Activated naive CD8-positive, alpha-beta T cell treated with anti-CD3 and anti-CD28 coated beads, Interleukin-2, amount 10 ng/mL, durations not matched to agents 7 days and 5 days (primary cell): ENCODE results near the gene DECR2. TPM values are rescaled to one million over a fixed set of nuclear protein-coding genes. Genes with fewer than 3 reads are reported as not detected.

ENCODE experiments used
- ATAC-seq: fragments of 150-1000 bp; cut with Tn5 transposase; one replicate; pipeline ENCODE4 v1.10.0; 2021; ENCODE audit warnings: low read depth, moderate library complexity
- POLR2A ChIA-PET: fragments of 350-600 bp; sonication (Branson Sonifier 250); formaldehyde crosslinking; loops from one replicate; lab custom pipeline; 2021; ENCODE audit warnings: antibody characterized with exemption; lab: Charles Lee
- DNase-seq: peaks from one replicate; pipeline ENCODE4 v3.0.0; 2021
- H3K27ac Mint-ChIP-seq: one replicate; pipeline ENCODE4 v1.8.0; 2022; ENCODE audit warnings: mild to moderate bottlenecking, mixed read lengths
- H3K27me3 Mint-ChIP-seq: one replicate; pipeline ENCODE4 v1.8.0; 2022; ENCODE audit warnings: mild to moderate bottlenecking, moderate library complexity, mixed read lengths
- H3K36me3 Mint-ChIP-seq: one replicate; pipeline ENCODE4 v1.8.0; 2021; ENCODE audit warnings: mild to moderate bottlenecking, mixed read lengths
- H3K4me1 Mint-ChIP-seq: one replicate; pipeline ENCODE4 v1.8.0; 2021; ENCODE audit warnings: mixed read lengths
- H3K4me3 Mint-ChIP-seq: one replicate; pipeline ENCODE4 v1.8.0; 2022; ENCODE audit warnings: mild to moderate bottlenecking, moderate library complexity, mixed read lengths
- H3K9me3 Mint-ChIP-seq: one replicate; pipeline ENCODE4 v1.8.0; 2021; ENCODE audit warnings: mixed read lengths
- total RNA-seq, 2 experiments: library from RNA; stranded (reverse); gene quantifications; one replicate each; pipeline ENCODE4 v1.2.3, GENCODE V29; 2021

DECR2 gene
- total RNA-seq, 2 experiments from 2014 or later = 5.6 to 7.9 TPM

DNA sequence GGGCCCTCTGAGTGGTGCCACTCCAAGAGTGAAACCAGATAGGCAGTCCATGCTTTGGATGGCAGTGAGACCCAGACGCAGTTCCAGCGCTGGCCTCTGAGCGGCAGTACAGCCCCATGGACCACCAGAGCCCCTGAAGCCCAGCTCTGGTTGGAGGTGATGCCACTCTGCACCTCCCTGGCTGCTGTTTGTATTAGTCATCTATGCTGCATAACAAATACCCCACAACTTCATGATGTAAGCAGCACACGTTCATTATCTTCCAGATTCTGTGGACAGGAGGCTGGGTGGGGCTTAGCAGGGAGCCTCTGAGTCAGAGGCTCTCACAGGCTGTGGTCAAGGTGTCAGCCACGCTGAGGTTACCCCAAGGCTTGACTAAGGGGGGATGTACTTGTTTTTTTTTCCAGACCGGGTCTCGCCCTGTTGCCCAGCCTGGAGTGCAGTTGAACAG, 9.8 kb upstream of the DECR2 start:
- Mint-ChIP-seq H3K36me3 (no peaks in the 10 kb centered on the region), H3K27ac (peak overlapping the region; percentile 48), H3K27me3 (peaks cover 15% of the 10 kb centered on the region), H3K4me3 (no peak overlapping the region), H3K9me3 (peaks cover 2% of the 10 kb centered on the region), H3K4me1 (peaks cover 10% of the 10 kb centered on the region)
- peak; percentile 78 for ATAC-seq
- peak; percentile 70 for DNase-seq
- POLR2A ChIA-PET = interaction anchor here (0.7 to 1.0 kb wide), 2 partner anchors 9 to 1029 kb away, joined by 3 read pairs; partner anchors contain the start of gene UQCC4

DNA sequence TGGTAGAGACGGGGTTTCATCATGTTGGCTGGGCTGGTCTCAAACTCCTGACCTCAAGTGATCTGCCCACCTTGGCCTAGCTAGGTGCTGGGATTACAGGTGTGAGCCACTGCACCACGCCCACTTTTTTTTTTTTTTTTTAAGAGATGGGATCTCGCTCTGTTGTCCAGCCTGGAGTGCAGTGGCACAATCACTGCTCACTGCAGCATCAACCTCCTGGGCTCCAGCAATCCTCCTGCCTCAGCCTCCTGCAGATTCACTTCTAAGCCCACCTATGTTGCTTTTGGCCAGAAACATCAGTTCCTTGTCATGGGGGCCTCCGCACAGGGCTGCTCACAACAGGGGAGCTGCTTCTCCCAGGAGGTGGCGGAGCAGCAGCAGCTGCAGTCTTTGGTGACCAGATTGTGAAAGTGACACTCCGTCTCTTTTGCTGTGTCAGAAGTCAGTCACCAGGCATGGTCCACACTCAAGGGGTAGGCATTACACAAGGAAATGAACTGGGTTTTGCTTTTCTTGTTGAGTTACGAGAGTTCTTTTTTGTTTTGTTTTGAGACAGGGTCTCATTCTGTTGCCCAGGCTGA, 9.1 kb upstream of the DECR2 start:
- ATAC-seq = no peak
- Mint-ChIP-seq H3K4me3 (no peak overlapping the region), H3K36me3 (no peaks in the 10 kb centered on the region), H3K9me3 (peaks cover 2% of the 10 kb centered on the region), H3K4me1 (peaks cover 10% of the 10 kb centered on the region), H3K27me3 (peaks cover 15% of the 10 kb centered on the region), H3K27ac (peak overlapping the region; percentile 48)
- POLR2A ChIA-PET = interaction anchor here (0.7 to 1.0 kb wide), 2 partner anchors 10 to 1028 kb away, joined by 3 read pairs; partner anchors contain the start of gene UQCC4
- DNase-seq = no peak

DNA sequence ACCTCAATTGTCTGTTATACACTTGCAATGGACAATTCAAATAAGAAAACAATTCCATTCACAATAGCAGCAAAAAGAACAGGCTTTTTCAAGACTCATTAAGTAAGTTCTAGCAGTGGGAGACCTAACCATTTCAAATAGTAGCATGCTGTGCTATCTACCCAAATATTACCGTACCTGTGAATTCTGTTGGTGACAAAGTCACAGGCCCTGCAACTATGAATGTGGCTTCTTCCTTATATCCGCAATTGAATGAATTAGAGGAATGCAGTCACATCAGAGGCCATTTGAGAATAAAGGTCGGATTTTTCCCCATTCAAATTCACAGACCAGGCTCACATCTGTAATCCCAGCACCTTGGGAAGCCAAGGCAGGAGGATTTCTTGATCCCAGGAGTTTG, 5.5 kb upstream of the DECR2 start:
- ATAC-seq (no peak), DNase-seq (no peak)
- no peaks in the 10 kb centered on the region for H3K36me3 Mint-ChIP-seq
- peak overlapping the region; percentile 35 for H3K4me3 Mint-ChIP-seq
- H3K27me3 Mint-ChIP-seq = peaks cover 29% of the 10 kb centered on the region
- peaks cover 16% of the 10 kb centered on the region for H3K4me1 Mint-ChIP-seq
- H3K9me3 Mint-ChIP-seq = no peaks in the 10 kb centered on the region
- POLR2A ChIA-PET = no interaction called here
- H3K27ac Mint-ChIP-seq = no peak overlapping the region

DNA sequence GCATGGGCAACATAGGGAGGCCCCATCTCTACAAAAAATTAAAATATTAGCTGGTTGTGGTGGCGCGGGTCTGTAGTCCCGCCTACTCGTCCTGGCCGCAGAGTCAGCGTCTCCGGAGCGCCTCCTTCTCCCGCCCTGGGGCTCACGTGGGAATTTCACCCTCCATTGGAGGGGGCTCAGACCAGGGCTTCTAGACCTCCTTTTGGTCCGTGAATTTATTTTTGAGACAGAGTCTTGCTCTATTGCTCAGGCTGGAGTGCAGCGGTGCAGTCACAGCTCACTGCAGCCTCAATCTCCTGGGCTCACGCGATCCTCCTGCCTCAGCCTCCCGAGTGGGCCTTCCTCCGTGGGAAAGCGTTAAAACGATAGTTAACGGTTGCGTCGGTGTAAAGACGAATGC, 5.1 kb upstream of the DECR2 start:
- Mint-ChIP-seq H3K9me3 (no peaks in the 10 kb centered on the region), H3K4me3 (peak overlapping the region; percentile 73), H3K36me3 (no peaks in the 10 kb centered on the region), H3K4me1 (peaks cover 16% of the 10 kb centered on the region), H3K27me3 (peaks cover 29% of the 10 kb centered on the region), H3K27ac (peak overlapping the region; percentile 68)
- ATAC-seq = no peak
- DNase-seq = no peak
- POLR2A ChIA-PET = no interaction called here

DNA sequence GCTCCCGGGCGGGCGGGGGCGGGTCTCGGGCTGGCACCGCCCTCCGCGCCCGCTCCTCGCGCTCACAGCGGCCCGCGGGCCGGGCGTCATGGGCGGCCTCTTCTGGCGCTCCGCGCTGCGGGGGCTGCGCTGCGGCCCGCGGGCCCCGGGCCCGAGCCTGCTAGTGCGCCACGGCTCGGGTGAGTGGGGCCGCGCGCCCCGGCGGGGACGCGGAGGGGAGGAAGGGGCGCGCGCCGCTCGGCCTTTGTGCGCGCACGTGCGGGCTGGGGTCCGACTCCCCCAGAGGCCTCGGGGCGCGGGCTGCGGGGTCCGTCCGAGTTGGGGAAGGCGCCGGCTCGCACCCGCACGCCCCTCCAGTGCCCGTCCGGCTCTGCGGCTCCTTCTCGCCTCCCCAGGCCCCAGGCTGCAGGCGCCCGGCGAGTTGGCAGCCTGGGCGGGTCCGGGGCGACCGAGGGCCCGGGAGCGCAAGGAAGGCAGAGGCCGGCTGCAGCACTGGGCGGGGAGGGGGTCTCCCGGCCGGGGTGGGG, 4.5 kb upstream of the DECR2 start, which contains the start of gene NME4:
Gene NME4, plus strand, starts transcription at position 65 of the 527 bp plus-strand sequence. Its CDS starts 24 bp downstream, at position 89.
- DNase-seq (peak; percentile 45), ATAC-seq (no peak)
- Mint-ChIP-seq H3K4me1 (peaks cover 12% of the 10 kb centered on the region), H3K27me3 (peaks cover 29% of the 10 kb centered on the region), H3K4me3 (peak within 1 kb of the TSS; percentile 73), H3K36me3 (no peaks in the 10 kb centered on the region), H3K9me3 (no peaks in the 10 kb centered on the region), H3K27ac (peak within 1 kb of the TSS; percentile 68)
- POLR2A ChIA-PET = no interaction called here

DNA sequence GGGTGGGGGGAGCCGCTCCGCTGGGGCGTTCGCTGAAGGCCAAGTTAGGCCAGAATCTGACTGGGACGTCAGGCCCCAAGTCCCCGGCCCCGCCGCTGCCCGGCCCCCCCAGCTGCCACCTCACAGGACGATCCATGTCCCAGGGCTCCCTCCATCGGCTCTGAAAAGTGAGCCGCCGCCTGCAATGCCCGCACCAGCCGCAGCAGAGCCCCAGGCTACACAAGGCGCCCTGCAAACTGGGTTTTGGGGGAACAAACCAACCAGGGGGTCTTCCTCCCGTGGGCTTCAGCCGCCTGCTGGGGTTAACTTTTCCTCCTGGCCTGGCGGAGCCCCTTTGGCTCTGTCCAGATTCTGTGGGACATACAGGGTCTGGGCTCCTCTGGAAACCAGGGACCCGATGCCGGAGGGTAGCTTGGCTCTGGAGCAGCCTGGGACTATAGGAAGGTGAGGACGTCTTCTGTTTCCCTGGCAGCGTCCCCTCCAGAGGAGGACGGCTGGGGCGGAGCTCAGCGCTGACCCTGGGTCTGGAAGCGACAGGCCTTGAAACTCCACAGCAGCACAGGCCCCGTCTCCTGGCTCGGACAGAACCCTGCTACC, 3.9 kb upstream of the DECR2 start:
- H3K4me3 Mint-ChIP-seq = peak overlapping the region; percentile 32
- H3K9me3 Mint-ChIP-seq = no peaks in the 10 kb centered on the region
- peak; percentile 44 for DNase-seq
- peaks cover 10% of the 10 kb centered on the region for H3K4me1 Mint-ChIP-seq
- ATAC-seq = no peak
- no peak overlapping the region for H3K27ac Mint-ChIP-seq
- POLR2A ChIA-PET = no interaction called here
- H3K27me3 Mint-ChIP-seq = peaks cover 29% of the 10 kb centered on the region
- no peaks in the 10 kb centered on the region for H3K36me3 Mint-ChIP-seq

DNA sequence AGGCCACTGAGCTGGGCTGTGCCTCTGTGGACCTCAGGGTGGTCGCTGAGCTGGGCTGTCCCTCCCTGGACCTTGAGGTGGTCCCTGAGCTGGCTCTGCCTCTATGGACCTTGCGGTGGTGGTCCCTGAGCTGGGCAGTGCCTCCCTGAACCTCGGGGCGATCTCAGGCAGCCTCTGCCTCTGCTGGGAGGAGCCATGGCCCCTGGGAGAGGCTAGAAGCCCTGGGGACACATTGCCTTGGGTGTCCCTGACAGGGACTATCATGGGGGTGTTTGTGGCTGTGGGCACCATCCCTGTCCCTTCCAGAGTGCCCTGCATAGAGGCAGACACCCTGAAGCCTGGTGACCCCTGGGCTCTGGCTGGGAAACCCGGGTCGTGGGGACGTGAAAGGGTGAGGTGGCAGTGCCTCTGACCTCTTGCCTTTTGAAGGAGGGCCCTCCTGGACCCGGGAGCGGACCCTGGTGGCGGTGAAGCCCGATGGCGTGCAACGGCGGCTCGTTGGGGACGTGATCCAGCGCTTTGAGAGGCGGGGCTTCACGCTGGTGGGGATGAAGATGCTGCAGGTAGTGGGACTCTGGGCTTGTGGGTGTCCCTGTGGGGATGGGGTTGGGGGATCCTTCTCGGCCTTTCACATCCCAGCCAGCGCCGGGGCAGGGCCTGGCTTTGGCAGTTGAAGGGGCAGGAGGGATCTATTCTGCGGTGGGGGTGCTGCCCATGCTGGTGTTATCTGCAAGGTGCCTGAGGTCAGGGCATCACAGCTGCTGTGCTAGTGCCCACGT, 2.9 kb upstream of the DECR2 start:
- Mint-ChIP-seq H3K4me1 (peaks cover 10% of the 10 kb centered on the region), H3K27ac (no peak overlapping the region), H3K36me3 (no peaks in the 10 kb centered on the region), H3K27me3 (peaks cover 29% of the 10 kb centered on the region), H3K4me3 (no peak overlapping the region), H3K9me3 (no peaks in the 10 kb centered on the region)
- peak; percentile 32 for DNase-seq
- POLR2A ChIA-PET = no interaction called here
- ATAC-seq = no peak

DNA sequence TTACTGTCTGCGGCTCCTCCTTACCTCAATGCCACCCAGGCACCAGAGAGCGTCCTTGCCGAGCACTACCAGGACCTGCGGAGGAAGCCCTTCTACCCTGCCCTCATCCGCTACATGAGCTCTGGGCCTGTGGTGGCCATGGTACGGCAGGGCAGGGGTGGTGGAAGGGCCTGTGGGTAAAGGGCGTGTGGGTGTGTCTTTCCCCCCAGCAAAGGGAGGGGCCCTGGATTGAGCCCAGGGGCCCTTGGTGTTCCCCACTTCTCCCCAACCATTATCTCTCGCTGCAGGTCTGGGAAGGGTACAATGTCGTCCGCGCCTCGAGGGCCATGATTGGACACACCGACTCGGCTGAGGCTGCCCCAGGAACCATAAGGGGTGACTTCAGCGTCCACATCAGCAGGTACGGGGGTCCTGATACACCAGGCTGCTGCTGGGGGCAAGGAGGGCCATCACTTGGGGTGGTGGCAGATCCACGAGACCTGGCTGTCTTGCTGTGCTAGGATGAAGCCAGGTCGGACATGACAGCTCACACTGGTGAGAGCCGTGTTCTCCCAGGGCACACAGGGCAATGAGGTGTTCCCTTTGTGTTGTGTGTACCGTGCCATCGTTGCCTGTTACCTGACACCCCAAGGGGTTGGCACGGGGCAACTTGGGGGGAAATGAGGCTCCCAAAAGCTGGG, 2.2 kb upstream of the DECR2 start:
- Mint-ChIP-seq H3K27ac (no peak overlapping the region), H3K4me3 (no peak overlapping the region), H3K9me3 (no peaks in the 10 kb centered on the region), H3K27me3 (peaks cover 29% of the 10 kb centered on the region), H3K4me1 (peaks cover 10% of the 10 kb centered on the region), H3K36me3 (no peaks in the 10 kb centered on the region)
- ATAC-seq (no peak), DNase-seq (no peak)
- POLR2A ChIA-PET = interaction anchor here (1.2 kb wide), 1 partner anchor 171 kb away, joined by 3 read pairs; no protein-coding TSS in a partner anchor

DNA sequence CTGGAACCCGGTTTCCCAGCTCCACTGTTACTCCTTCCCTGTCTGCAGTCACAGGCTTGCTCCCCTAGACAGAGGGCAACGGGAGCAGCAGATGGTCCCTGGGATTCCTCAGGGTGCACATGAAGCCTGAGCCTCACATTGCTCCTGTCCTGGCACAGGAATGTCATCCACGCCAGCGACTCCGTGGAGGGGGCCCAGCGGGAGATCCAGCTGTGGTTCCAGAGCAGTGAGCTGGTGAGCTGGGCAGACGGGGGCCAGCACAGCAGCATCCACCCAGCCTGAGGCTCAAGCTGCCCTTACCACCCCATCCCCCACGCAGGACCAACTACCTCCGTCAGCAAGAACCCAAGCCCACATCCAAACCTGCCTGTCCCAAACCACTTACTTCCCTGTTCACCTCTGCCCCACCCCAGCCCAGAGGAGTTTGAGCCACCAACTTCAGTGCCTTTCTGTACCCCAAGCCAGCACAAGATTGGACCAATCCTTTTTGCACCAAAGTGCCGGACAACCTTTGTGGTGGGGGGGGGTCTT, 1.6 kb upstream of the DECR2 start:
- H3K4me1 Mint-ChIP-seq = peaks cover 10% of the 10 kb centered on the region
- H3K36me3 Mint-ChIP-seq = no peaks in the 10 kb centered on the region
- no peaks in the 10 kb centered on the region for H3K9me3 Mint-ChIP-seq
- H3K4me3 Mint-ChIP-seq = peak overlapping the region; percentile 89
- DNase-seq = peak; percentile 36
- H3K27me3 Mint-ChIP-seq = peaks cover 27% of the 10 kb centered on the region
- H3K27ac Mint-ChIP-seq = peak overlapping the region; percentile 21
- POLR2A ChIA-PET = interaction anchor here (1.2 to 2.4 kb wide), 4 partner anchors 17 to 319 kb away, joined by 3 to 14 read pairs (median 8); partner anchors contain the start of genes PGAP6 and RAB11FIP3
- ATAC-seq = no peak

DNA sequence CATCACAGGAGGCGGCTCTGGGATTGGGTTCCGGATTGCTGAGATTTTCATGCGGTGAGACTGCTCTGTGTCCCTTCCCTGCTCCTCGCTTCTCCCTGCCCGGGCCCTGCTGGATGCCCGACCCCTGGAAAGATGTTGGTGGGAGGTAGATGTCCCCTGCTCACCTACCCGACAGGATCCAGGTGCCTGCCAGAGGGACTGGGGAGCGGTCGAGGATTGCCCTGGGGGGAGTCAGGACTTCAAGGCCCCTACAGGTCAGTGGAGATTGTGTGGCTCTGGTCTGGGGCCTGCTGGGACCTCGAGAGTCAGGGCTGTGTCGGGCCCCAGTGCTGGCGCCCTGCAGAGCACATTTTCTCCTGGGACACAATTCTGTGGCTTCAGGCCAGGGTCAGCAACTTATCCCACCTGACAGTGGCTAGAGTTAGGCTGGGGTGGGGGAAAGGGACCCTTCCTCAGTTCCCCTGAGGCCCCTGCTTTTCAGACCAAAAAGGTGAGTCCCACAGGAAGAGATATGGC, 3.3 kb downstream of the DECR2 start:
- DNase-seq (no peak), ATAC-seq (no peak)
- POLR2A ChIA-PET = no interaction called here
- H3K27me3 Mint-ChIP-seq = no peaks in the 10 kb centered on the region
- H3K9me3 Mint-ChIP-seq = no peaks in the 10 kb centered on the region
- H3K27ac Mint-ChIP-seq = no peak overlapping the region
- H3K36me3 Mint-ChIP-seq = no peaks in the 10 kb centered on the region
- no peak overlapping the region for H3K4me3 Mint-ChIP-seq
- H3K4me1 Mint-ChIP-seq = peaks cover 7% of the 10 kb centered on the region

DNA sequence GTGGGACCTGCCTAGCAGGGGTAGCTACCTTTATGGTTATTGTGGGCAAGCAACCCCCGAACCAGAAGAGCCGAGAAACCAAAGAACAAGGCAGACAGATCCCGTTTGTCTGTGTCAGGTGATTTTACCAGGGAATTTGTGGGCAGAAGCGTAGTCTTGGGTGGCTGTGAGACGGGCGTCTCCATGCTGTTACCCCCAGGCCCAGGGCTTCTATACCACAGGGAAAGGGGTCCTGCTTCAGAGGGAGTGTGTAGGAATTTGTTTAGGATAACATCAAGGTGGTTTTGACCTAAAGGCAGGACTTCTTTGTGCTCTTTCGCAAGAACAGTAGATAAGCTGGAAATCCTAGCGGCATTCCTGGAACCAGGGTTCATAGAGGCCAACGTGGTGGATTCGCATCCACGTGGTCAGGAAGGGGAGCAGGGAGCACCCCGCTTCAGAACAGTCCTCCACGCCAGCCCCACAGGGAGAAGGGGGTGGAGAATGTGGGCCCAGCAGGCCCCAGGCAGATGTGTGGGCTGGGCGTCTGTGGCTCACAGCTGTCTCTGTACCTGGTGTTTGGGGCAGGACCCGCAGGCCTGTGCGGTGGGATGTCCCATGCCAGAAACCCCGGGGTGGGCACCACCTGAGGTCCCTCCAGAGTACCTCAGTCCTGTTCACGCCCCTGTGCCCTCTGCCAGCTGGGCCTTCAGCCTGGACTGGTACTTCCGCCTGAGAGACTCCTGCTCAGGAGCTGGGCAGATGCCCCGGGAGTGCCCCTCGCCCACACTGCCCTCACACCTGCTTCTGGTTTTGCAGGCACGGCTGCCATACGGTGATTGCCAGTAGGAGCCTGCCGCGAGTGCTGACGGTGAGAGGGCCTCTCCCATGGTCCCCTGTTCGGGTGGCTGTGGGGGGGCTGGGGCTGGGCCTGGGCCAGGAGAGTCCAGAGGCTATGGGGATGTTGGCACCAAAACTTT, 4.1 kb downstream of the DECR2 start:
- Mint-ChIP-seq H3K36me3 (no peaks in the 10 kb centered on the region), H3K27me3 (no peaks in the 10 kb centered on the region), H3K4me1 (no peaks in the 10 kb centered on the region), H3K9me3 (no peaks in the 10 kb centered on the region), H3K27ac (no peak overlapping the region), H3K4me3 (no peak overlapping the region)
- DNase-seq (no peak), ATAC-seq (no peak)
- POLR2A ChIA-PET = no interaction called here

DNA sequence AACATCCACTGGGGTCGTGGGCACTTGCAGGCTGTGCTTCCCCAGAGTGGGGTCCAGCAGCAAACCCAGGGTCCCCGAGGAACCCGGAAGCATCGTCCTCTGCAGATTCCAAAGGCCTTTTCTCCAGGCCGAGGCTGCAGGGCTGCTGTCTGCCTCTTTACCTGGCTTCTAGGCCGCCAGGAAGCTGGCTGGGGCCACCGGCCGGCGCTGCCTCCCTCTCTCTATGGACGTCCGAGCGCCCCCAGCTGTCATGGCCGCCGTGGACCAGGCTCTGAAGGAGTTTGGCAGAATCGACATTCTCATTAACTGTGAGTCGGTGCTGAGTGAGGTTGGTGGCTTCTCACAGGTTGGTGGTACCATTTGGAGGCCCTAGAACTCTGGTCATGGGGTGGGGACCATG, 5.6 kb downstream of the DECR2 start:
- no peak overlapping the region for H3K27ac Mint-ChIP-seq
- H3K27me3 Mint-ChIP-seq = no peaks in the 10 kb centered on the region
- no peak for DNase-seq
- H3K4me3 Mint-ChIP-seq = no peak overlapping the region
- no peaks in the 10 kb centered on the region for H3K9me3 Mint-ChIP-seq
- H3K36me3 Mint-ChIP-seq = no peaks in the 10 kb centered on the region
- ATAC-seq = no peak
- POLR2A ChIA-PET = no interaction called here
- no peaks in the 10 kb centered on the region for H3K4me1 Mint-ChIP-seq
